ENCODE data around the gene CDH2. TPM values are rescaled to one million over a fixed set of nuclear protein-coding genes. Genes with fewer than 3 reads are reported as not detected.

Gene CDH2
- total RNA-seq, 1 donor from 2014 or later, result 0.05 TPM

DNA sequence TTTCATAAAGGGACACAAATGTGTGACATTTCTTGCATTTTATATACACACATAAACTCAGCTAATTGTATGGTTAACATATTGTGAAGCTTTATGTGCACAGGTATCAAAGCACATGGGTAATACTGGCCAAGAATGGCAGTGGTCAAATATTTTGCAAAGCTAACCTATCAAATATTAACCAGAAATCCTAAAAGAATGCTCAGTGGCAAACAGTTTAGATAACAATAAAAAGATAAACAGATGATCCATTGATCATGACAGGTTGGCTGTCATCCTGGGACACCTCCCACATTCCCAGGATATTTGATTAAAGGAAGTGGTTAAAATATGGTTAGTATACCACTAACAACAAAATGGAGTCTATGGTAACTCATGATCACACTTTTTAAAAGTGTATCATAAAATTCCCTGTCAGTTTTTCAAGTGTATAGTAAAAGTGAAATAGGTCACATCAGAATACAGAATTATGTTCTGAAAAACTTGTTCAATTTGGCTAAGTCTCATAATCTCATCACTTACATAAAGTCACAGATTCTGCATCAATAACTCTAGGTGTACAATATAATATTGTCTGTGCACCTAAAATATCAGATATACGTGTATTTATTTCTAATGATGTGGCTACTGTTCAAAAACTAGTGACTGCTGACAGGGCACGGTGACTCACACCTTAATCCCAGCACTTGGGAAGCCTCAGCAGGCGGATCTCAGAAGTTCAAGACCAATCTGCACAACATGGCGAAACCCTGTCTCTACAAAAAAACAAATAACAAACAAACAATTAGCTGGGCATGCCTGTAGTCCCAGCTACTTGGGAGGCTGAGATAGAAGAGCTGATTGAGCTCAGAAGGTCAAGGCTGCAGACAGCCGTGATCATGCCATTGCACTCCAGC is 48.9 kb downstream of the CDH2 start:
- intact Hi-C loops (cut with micrococcal nuclease), result no loop called here

DNA sequence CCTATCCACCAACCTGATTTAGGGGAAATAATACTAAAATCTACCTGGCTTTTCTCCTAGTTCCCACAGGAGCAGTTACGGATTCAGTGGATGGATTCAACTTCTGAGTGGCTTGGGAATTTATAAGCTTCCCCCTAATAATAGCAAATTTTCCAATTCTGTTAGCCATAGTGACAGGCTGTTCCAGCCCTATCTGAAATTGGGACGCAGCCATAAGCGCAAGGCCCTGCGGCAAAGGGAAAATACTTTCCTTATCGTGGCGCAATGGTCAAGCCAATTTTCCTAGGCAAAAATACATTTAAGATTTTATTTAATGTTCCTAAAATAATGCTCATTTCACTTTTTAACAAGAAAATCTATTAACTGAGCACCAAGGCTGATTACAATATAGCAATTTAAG is 49.7 kb downstream of the CDH2 start:
- intact Hi-C loops (cut with micrococcal nuclease), result no loop called here

DNA sequence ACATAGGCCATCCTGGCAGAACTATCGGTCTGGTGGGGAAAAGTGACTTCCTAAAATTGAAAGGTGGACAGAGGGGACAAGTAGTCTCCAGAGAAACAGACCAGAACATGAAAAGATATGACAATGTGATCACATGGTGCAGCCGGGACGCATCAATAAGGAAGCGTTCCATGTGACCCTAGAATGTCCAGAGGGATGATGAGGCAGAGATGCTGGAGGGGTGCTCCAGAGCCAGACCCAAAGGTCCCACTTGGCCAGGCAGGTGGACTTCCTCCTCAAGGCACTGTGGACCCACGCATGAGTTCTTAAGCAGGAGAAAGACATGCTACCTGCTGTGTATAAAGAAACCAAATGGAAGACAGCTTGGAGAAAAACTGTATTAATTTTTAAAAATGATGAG is 50.2 kb downstream of the CDH2 start:
- intact Hi-C loops (cut with micrococcal nuclease), result no loop called here

DNA sequence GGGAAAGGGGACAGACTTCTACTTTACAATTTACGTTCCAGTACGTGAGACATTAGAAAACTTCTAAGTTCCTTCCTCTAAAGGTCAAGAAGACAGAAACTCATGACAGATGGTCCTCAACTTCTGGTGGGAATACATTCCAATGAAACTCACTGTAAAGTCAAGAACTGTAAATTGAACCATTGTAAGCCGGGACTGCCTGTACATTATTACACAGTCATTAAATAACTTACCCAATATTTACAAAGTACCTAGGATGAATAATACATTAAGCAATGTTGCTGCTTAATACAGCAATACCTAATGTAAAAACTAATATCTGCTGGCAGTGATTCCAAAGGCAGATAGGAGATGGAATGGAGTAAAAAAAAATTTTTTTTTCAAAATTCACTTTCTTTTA is 51.9 kb downstream of the CDH2 start:
- intact Hi-C loops (cut with micrococcal nuclease), result no loop called here

DNA sequence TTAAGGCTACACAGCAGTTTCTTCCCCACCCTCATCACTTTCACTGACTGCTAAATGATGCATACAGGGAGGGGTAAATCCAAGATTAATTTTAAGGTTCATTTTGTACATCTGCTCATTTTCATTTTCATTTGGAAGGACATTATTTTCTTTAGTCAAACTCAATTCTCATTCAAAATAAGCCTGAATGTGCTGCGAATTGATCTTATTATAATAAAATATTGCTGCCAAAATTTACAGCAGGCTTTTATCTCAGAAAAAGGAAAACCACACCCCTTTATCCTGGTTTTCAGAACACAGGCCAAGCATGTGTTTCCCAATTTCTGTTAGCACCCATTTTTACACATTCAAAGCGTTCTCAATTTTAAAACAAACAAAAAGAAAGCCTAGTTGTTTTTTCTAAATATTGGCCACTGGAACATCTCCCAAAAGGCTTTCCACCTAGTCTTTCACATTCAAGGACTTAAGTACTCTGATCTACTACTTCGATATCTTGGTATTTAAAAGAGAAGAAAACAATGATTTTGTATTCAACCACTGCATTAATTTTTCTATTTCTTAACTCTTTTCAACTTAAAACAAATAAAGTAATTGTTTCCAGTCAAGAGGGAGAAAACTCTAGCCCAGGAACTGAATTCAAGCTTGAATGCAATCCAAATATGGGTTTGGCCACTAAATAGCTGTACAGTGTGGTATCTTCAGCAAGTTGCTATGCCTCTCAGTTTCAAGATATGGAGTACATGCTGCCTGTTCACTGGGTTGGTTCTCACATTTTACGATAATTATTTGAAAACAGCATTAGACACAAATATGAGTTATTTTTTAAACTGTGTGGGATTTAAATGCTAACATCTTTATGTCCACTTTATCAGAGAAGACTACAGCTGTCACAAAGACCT is 52.5 kb downstream of the CDH2 start:
- intact Hi-C loops (cut with micrococcal nuclease), result no loop called here

DNA sequence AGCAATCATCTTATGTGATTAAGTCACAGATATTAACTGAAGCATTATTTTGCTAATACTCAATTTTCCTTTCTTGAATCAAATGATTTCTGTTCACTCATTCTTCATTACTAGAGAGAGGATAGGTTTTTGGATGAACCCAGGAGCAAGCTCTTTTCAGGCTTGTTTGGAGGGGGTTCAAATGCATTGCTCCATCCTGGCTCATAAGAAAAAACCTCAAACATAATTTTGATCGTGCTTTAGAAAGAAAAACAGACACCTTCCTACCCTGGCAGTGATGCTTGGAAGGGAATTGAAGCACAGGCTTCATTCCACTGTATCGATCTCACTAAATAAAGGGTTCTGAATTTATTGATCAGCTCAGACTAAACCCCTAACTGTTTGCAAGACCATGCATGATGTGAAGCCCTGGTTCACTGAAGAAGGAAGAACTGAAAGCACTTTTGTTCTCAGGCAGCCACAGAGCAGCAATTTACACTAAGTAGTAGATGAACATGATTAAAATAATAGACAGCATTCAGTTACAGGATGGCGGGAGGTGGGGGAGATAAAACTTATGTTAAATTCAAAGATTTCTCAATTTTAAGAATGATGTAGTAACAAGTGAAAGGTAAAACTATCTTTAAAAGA is 53.4 kb downstream of the CDH2 start:
- intact Hi-C loops (cut with micrococcal nuclease), result no loop called here

DNA sequence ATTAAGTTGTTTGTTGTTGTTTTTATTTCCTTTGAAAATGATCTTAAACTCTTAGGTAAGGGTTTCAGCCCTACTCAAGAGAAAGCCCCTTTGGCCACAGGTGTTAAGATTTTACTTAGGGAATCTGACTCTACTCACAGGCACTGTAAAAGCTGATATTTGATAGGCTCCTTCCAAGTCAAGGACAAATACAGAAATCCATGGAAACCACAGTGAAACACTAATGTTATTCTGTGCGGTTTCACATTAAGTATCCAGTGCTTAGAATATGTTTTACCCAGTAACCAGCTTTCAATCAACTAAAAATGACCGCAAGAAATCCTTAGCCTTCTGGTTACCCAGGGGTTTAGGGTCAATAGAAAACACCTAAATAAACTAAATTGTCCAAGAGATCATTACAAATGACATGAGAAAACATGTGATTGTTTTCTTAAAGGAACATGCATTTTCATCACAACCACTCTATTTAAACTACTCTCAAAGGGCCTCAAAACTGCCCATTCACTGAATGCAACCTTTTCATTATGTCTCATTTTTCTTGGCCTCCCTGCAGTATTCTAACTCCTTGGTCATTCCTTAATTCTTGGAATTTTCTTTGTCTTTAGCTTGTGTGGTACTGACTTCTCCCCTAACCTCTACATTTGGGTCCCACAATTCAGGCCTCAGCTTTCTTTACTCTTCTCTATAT is 56.0 kb downstream of the CDH2 start:
- intact Hi-C loops (cut with micrococcal nuclease), result no loop called here

DNA sequence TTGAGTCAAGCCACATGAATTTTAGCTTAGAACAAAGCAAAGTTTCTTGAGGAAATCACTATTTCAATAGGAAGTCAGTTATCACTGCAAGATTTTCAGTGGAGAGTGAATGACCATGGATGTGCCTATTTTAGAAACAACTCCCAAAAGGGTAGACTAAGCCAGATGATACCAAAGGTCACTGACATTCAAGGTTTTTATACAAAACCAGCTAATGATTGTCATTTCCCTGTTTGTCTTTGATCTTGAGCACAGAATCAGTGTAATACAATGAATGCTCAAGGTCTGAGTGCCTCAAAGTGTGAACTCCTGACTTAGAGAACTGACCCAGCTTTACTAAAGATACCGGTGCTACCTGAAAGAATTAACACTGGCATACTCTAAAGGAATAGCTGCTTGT is 60.5 kb downstream of the CDH2 start:
- intact Hi-C loops (cut with micrococcal nuclease), result no loop called here

DNA sequence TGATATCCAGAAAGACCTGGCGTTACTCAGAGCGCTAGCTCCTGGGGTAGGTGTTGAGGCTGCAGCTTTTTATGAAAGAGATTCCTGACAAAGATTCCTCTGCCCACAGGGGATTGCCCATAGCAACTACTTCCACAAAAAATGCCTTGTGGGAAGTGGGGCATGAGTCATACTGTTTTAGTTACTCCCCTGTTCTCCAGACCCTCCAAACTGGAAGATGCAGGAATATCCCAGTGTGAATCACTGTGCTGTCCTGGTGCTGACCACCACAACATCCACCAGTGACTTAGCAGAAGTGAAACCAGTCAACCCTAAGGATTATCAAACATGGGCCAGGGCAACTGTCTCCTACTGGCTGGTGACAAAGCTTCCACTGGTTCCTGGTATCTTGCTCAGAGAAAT is 61.8 kb downstream of the CDH2 start:
- intact Hi-C loops (cut with micrococcal nuclease), result no loop called here

DNA sequence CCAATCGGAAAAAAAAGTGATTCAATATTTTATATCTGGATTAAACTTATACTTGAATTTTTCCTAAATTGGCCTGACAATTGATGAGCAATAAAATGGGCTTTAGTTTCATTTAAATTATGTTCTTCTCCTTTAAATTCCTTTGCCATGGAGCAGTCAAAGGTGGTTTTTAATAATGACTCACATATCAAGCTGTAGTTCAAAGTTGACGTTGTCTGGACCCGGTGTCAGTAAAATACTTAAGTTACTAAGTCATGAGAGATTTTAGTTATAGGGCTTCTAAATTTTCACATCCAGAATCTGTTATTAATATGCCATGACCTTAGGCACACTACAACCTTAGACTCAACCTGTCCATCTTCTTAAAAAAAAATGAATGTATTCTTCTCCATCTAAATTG is 62.5 kb downstream of the CDH2 start:
- intact Hi-C loops (cut with micrococcal nuclease), result no loop called here

DNA sequence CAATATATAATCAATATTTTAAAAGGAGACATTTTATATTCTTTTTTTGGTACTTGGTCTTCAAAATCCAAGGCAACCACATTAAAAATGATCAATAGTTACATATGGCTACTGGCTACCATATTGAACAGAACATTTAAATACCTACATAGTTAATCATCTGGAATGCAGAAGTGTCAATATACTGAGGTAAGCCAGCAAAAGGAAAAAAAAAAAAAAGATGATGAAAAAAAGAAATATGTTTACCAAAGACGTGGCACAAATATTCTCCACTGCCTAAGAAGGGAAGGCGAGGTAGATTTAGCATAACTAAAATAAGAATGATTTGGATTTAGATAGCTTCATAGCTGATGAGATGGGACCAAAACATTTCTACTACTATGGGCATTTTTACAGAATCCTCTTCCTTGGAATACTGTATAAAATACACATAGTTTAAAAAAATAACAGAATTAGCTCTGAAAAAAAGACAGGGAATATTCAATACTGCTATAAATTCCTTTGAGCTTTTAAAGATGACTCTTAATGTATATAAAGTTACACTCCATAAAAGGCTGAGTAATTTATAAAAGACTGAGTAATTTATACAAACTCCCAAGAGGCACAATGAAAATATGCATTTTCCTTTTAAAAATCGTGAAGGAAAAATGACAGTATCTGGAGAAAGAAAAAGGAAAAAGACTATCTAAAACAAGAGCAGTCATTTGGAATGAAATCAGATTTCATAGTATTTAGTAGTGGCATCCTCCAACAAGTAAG is 63.5 kb downstream of the CDH2 start:
- intact Hi-C loops (cut with micrococcal nuclease), result no loop called here

DNA sequence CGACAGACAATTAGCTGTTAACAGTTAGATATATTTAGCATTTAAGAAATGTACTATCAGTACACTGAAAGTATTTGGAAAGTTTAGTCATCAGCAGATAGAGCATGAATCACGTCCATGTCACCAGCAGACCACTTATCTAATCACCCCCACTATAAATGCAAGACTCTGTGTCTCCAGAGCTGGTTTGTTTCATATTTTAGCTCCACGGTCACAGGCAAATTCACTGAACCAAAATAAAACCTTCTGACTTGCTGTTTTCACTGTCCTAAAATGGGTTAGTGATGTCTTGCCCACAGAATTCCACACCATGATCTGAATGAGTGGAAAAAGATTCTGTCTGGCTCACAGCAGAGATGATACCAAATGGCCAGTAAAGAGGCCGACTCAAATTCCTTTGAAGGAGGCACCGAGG is 64.9 kb downstream of the CDH2 start:
- intact Hi-C loops (cut with micrococcal nuclease), result no loop called here

DNA sequence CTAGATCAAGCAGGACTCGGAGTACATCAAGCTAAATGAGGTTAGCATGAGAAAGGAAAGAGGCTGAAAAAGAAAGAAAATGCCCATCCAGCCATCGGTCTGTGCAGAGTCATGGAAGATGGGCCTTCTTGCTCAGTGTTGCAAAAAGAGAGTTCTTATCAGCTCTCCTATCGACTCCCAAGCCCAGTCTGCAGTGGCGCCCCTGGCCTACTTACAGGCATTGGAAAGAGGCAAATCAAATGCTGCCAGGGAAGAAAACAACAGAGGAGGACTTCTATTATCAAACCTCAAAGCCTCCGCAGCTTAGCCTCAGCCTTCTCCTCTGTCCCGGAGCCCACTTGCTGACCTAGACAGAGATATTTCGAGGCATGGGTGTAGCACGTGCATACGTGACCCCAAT is 66.0 kb downstream of the CDH2 start:
- intact Hi-C loops (cut with micrococcal nuclease), result no loop called here

DNA sequence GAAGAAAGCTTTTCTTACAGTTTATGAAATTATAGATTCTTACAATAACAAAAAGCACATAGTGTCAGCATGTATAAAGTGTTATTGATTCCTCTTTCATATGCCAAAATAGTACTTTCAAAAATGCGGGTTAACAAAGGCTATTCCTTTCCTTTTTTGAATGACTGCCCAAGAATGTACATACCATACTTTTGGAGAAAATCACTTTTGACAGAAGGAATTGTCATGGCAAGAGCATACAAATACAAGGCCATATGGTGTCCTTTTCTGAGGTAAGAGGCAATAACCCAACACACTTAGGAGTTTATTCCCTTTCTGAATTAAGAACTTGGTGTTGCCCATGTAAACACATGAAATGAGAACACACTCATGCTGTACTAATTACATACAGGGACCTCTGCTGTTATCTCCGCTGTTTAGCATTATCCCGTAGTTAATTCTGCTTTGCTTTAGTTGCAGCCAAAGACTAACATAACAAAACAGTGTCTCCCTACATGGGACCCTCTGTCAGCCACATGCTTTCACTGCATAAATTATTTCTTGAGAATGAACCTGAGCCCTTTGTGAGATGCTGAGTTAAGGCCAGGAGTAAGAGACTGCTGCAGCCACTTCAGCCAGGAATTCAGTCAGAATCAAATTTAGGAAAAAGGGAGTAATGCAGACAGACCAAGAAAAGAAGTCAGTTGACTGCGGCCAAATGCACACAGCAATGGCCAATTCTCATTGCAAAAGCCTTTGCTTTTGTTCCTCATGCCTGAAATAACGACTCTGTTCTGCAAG is 67.0 kb downstream of the CDH2 start:
- intact Hi-C loops (cut with micrococcal nuclease), result no loop called here

DNA sequence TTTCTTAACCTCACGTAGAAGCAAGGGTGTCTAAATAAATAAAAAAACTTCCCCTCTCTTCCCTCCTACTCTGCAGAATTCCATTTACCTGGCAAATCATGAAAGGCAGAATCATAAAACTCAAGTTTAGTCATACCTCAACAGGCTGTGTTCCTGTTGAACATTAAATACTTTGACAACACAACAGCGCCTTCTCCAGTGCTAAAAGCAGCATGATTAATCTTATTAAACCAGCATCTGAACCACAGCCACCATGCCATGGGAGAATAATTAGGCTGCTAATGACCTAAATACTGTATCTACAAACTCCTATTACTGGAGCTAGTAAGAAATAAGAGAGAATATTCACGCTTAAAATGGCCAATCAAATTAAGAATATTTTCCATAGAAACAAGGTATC is 68.1 kb downstream of the CDH2 start:
- intact Hi-C loops (cut with micrococcal nuclease), result no loop called here

DNA sequence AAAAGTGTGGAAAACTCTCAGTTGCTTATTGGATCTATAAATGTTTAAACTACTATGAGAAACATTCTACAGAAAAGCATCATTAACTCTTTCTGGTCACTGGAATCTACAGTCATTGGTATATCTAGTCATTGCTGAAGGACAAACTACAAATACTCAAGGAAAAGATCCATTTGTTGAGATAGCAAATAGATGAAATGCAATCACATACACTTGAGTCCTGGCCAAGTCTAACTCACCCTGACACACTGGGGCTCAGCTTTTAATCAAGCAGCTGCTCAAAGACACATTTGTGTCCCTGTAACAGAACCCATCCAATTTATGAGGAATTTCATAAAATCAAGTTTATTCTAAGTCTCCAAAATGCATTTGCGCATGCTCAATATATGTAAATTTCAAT is 68.7 kb downstream of the CDH2 start:
- intact Hi-C loops (cut with micrococcal nuclease), result no loop called here

DNA sequence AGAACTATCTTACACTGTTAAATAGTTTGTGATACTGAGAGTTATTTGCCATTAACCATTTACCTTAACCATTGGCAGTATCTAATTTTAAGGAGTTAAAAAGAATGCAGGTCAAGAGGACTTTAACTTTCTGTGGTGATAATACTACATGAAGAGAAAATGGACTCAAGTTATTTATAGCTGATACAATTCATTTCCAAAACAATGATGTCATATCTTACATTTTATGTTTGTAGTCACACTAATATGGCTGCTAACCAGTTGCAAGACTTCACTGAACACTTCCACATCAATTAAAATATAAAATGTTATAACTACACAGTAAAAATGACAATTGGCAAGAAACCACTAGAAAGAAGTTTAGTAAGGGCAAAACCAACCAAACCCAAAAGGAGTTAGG is 77.7 kb downstream of the CDH2 start:
- intact Hi-C loops (cut with micrococcal nuclease), result no loop called here

DNA sequence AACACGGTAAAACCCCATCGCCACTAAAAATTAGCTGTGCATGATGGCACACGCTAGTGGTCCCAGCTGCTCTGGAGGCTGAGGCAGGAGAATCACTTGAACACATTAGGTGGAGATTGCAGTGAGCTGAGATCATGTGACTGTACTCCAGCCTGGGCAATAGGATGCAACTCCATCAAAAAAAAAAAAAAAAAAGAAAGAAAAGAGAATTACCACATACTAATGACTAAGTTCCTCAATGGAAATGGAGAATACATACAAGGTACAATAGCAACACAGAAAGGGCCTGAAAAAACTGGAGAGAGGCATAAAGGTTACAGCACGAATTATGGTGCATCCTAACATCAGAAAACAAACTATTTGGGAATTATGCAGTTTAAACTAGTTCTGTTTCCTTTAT is 81.3 kb downstream of the CDH2 start:
- intact Hi-C loops (cut with micrococcal nuclease), result no loop called here

DNA sequence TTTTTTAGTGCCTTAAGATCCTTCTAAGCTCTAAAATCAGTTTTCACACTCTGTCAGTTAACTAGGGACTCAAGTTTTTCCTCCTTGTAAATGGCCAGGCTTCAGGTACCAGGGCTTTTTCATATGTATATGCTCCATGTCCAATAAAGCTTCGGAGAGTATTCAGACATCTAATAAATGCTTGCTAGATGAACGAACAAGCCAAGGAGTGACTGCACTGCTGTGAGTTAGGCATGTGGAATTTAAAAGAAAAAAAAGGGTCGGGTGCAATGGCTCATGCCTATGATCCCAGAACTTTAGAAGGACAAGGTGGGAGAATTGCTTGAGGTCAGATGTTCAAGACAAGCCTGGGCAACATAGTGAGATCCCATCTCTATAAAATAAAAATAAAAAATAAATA is 81.9 kb downstream of the CDH2 start:
- intact Hi-C loops (cut with micrococcal nuclease), result no loop called here

DNA sequence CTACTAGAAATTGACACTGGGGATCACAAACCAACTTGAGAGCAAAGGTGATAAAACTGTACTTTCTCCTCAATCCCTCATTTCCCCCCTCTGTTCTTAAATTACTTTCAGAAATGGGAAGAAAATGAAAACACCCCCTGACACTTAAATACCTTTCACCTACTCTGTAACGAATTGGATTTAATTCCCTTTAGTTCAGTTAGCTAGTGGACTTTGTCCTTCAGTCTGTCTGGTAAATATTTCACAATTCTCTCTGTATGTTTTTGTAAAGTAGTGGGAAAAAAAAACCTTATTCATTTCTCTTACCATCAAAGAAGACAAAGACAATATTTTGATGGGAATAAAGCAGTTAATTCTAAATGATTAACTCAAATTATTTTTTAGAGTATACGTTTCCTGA is 85.7 kb downstream of the CDH2 start:
- intact Hi-C loops (cut with micrococcal nuclease), result no loop called here
